ENCODE measurements around the gene FAM53B.

DNA sequence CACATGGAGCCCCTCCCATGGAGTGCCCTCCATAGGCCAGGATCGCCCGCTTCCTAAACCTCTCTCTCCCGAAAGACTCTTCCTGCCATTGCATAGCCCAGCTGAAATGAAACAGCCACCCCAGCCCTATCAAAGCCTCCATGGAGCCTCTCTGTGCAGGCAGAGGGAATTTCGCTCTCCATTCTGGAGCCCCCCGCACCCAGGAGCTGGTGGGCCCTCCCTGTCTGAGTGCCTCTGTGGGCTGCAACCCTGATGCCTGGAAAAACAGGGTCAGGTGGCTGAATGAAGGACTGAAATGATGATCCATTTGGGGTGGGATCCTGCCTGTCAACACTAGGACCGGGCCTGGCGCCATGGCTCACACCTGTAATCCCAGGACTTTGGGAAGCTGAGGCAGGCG, 106.4 kb downstream of the FAM53B start:
- TF ChIP-seq POLR2AphosphoS5 (IDR thresholded peaks at IDR 0.05; ENCODE audit: low read depth, low read length) (no peak), PAX5 (IDR thresholded peaks at IDR 0.05; ENCODE audit: insufficient read depth, low read length, severe bottlenecking) (no peak), POLR2A (IDR thresholded peaks at IDR 0.05; ENCODE audit: low read depth, low read length) (no peak), SPI1 (IDR thresholded peaks at IDR 0.05; ENCODE audit: low read depth, low read length) (no peak), TAF1 (IDR thresholded peaks at IDR 0.05; ENCODE audit: low read depth, low read length) (no peak), POU2F2 (IDR thresholded peaks at IDR 0.05; ENCODE audit: low read depth, low read length) (no peak)

All from GM12891 (cell line).